GM21717 (cell line): ENCODE measurements around the gene POLA2.
"Not testable (repeated sequence)": the region's sequence is repeated elsewhere in the genome, so short reads cannot be mapped to it uniquely, and the experiment has no call there.

Source experiments
- ATAC-seq: cut with Tn5 transposase; IDR thresholded peaks from one replicate; pipeline ENCODE4 v1.9.1; 2021; ENCODE audit warnings: mild to moderate bottlenecking, moderate library complexity; ENCODE audit not compliant: unreplicated experiment

The POLA2 gene

DNA sequence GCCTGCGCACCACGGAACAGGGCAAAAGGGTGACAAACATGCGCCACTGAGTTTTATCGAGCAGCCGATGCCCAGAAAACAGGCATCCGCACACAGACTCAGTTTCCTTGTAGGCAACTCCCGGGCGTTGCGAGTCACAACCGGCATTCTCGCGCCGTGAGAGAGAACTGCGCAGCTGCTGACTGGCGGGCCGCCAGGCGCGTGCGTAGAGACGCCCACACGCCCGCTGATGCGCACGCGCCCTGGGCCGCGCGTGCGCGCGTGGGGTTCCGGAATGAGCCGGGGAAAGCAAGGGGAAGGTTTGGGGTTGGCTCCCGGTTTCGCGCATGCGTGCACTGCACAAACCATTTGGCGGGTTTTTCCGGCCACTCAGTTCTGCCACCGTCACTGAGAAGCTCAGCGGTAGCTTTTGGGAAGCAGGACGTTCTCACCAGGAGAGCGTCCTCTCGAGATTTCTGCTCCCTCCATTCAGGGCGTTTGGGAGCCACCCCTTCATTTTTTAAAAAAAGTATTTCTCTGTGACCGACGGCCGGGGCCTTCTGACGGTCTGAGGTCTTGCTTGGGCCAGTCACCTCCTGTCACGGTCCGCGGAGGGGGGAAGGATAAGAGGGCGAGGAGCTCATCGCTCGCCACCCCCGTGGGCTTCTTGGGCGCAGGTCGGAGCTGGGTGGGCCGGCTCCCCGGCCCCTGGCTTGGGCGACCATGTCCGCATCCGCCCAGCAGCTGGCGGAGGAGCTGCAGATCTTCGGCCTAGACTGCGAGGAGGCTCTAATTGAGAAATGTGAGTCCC is at the start of gene POLA2:
TSS of gene POLA2 (plus strand) at position 372 of the 790 bp plus-strand sequence. CDS start at position 703, 331 bp downstream.
- peak; percentile 62 for ATAC-seq

GRCh38 chr11:65212226-65212801 is 49.4 kb upstream of the POLA2 start:
- no peak for ATAC-seq

- no peak for ATAC-seq
Observed at GRCh38 chr11:65213322-65214211, 48.2 kb upstream of the POLA2 start.

- ATAC-seq, result no peak
Observed at GRCh38 chr11:65214212-65214845, 47.4 kb upstream of the POLA2 start.

- no peak for ATAC-seq
Observed at GRCh38 chr11:65215441-65216076, 46.2 kb upstream of the POLA2 start.

GRCh38 chr11:65216830-65217229 is 44.9 kb upstream of the POLA2 start:
- no peak for ATAC-seq

GRCh38 chr11:65217441-65218423 is 44.0 kb upstream of the POLA2 start:
- ATAC-seq, result no peak

- no peak for ATAC-seq
Observed at GRCh38 chr11:65218446-65218845, 43.3 kb upstream of the POLA2 start.

GRCh38 chr11:65219930-65220213 is 41.9 kb upstream of the POLA2 start:
- ATAC-seq, result no peak

DNA sequence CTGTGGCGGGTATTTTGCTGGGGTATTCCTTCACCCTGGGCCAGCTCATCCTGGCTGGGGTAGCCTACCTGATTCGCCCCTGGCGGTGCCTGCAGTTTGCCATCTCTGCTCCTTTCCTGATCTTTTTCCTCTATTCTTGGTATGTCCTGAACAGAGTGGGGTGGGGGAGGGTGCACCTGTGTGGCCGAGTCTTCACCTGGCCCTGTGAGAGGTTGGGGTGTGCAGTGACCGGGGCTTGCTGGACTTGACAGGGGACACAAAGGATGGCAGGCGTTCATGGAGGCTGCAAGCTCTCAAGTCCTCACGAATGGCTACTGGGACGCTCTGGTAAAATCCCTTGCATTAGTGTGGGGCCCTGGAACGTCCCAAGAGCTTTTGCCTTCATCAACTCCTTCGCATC is 40.7 kb upstream of the POLA2 start:
- ATAC-seq, result no peak

DNA sequence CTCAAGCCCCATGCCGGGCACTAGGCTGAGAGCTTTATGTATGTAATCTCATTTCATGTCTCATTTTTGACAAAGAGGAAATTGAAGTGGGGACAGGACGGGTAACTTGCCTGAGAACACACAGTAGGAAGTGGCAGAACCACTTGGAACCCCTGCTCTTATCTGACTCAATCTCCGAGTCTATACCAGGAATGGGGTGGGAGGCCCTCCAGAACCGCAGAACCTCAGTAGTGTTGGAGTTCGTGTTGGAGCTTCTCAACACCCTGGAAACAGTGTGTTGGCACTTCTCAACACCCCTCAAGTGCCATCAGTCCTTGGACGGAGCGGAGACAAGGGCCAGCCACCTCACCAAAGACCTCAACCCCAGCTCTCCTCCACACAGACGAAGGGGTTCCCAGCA is 38.8 kb upstream of the POLA2 start:
- ATAC-seq, result no peak

DNA sequence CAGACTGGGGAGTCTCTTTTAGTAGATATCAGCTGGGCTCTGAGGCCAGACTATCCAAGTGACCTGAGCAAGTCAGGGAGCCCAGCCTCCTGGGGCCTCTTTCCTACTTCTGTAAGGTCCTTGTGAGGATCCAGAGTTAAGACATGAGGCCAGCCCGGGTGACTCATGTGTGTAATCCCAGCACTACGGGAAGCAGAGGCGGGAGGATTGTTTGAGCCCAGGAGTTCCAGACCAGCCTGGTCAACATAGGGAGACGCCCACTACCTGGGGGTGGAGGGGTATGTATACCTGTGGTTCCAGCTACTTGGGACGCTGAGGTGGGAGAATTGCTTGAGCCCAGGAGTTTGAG is 36.9 kb upstream of the POLA2 start:
- ATAC-seq, result no peak

GRCh38 chr11:65225279-65226102 is 36.3 kb upstream of the POLA2 start:
- no peak for ATAC-seq

GRCh38 chr11:65226103-65226442 is 35.7 kb upstream of the POLA2 start:
- ATAC-seq, result no peak

GRCh38 chr11:65227879-65228278 is 33.9 kb upstream of the POLA2 start:
- ATAC-seq, result no peak

DNA sequence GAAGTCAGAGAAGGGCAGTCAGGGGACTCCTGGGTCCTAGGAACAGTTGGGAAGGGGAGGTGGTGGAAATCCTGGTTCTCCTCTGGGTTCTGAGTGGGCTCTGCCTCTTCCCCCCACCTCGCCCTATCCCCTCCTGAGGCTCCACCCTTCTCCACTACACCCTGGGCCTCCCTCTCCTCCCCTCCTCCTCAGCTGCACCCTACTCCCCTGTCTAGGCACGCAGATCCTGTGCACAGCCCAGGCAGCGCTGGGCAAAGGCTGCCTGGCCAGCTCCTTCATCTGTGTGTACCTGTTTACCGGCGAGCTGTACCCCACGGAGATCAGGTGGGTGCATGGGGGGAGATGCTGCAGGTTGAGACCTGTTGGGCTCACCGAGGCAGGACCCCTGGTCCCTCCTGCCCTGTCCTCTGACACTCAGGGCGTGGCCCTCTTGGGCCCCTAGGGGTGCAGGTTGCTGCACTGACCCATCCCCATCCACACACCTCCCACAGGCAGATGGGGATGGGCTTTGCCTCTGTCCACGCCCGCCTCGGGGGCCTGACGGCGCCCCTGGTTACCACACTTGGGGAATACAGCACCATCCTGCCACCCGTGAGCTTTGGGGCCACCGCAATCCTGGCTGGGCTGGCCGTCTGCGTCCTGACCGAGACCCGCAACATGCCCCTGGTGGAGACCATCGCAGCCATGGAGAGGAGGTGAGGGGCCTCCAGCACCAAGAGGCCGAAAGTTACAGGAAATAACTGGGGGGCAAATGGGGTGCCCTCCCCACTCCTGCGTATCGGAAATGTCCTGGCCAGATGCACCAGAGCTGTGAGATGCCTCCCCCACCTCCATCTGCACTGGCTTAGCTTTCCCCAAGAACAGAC is 25.3 kb upstream of the POLA2 start:
- ATAC-seq, result no peak

- not testable (repeated sequence) for ATAC-seq
Observed at GRCh38 chr11:65238302-65238701, 23.5 kb upstream of the POLA2 start.

DNA sequence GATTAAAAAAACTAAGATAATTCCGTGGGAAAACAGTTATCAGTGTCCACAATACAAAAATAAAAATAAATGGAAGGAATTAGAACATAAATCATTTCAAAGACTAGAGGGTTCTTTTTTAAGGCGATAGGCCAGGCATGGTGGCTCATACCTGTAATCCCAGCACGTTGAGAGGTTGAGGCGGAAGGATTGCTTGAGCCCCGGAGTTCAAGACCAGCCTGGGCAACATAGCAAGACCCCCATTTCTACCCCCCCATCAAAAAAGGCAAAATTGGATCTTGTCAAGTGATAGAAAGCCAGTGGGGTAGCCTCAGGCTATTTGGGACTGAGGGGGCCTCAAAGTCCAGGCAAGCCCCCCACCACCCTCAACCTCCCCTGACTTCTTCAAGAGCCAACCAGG is 20.6 kb upstream of the POLA2 start:
- ATAC-seq, result no peak
